Cerebellar nuclear complex (tissue), 1 donor: ENCODE data around the gene ASB3.
A peak's percentile ranks its signal among the peaks of the same experiment; 100 is the strongest.
"Not testable (repeated sequence)": the region's sequence is repeated elsewhere in the genome, so short reads cannot be mapped to it uniquely, and the experiment has no call there.

ENCODE experiments used
- DNase-seq, 2 experiments: peaks; one replicate each; lab custom pipeline; 2025; lab: John Stamatoyannopoulos, UW

ASB3 gene

GRCh38 chr2:53786705-53787613 is at the start of gene ASB3, which contains the start of gene ERLEC1:
ASB3 (minus strand) TSS chr2:53786953; CDS start chr2:53765572, 21,381 bp downstream.
ERLEC1 (plus strand) TSS chr2:53787044; CDS start chr2:53787211, 167 bp downstream.
- peak in 1 of 2 experiments; percentile 54 for DNase-seq

- not testable (repeated sequence) for DNase-seq
Observed at GRCh38 chr2:53829980-53830290, 43.2 kb upstream of the ASB3 start.

- DNase-seq = no peak
Observed at GRCh38 chr2:53829273-53829979, 42.7 kb upstream of the ASB3 start.

- no peak for DNase-seq
Observed at GRCh38 chr2:53828331-53828730, 41.6 kb upstream of the ASB3 start.

- no peak for DNase-seq
Observed at GRCh38 chr2:53827398-53828175, 40.8 kb upstream of the ASB3 start.

- DNase-seq = no peak
Observed at GRCh38 chr2:53826587-53827397, 40.0 kb upstream of the ASB3 start.

GRCh38 chr2:53826030-53826410 is 39.3 kb upstream of the ASB3 start:
- DNase-seq = no peak

- not testable (repeated sequence) for DNase-seq
Observed at GRCh38 chr2:53823639-53824038, 36.9 kb upstream of the ASB3 start.

- DNase-seq = no peak
Observed at GRCh38 chr2:53821810-53822209, 35.1 kb upstream of the ASB3 start.

- DNase-seq = no peak
Observed at GRCh38 chr2:53820711-53821110, 34.0 kb upstream of the ASB3 start.

- DNase-seq = no peak
Observed at GRCh38 chr2:53820048-53820447, 33.3 kb upstream of the ASB3 start.

GRCh38 chr2:53819634-53820033 is 32.9 kb upstream of the ASB3 start:
- DNase-seq = no peak

- DNase-seq = no peak
Observed at GRCh38 chr2:53818854-53819435, 32.2 kb upstream of the ASB3 start.

GRCh38 chr2:53813151-53813550 is 26.4 kb upstream of the ASB3 start:
- DNase-seq = no peak

- DNase-seq = no peak
Observed at GRCh38 chr2:53811601-53812000, 24.8 kb upstream of the ASB3 start.

GRCh38 chr2:53802617-53803151 is 15.9 kb upstream of the ASB3 start:
- no peak for DNase-seq

- no peak for DNase-seq
Observed at GRCh38 chr2:53801547-53801946, 14.8 kb upstream of the ASB3 start.

GRCh38 chr2:53793821-53794220 is 7.1 kb upstream of the ASB3 start:
- DNase-seq = no peak

- no peak for DNase-seq
Observed at GRCh38 chr2:53793261-53793660, 6.5 kb upstream of the ASB3 start.

GRCh38 chr2:53787614-53788289 is 999 bp upstream of the ASB3 start:
- DNase-seq = no peak
